ENCODE results near the gene ANAPC5.
A peak's percentile ranks its signal among the peaks of the same experiment; 100 is the strongest.
"Not testable (repeated sequence)": the region's sequence is repeated elsewhere in the genome, so short reads cannot be mapped to it uniquely, and the experiment has no call there.

ANAPC5 gene

DNA sequence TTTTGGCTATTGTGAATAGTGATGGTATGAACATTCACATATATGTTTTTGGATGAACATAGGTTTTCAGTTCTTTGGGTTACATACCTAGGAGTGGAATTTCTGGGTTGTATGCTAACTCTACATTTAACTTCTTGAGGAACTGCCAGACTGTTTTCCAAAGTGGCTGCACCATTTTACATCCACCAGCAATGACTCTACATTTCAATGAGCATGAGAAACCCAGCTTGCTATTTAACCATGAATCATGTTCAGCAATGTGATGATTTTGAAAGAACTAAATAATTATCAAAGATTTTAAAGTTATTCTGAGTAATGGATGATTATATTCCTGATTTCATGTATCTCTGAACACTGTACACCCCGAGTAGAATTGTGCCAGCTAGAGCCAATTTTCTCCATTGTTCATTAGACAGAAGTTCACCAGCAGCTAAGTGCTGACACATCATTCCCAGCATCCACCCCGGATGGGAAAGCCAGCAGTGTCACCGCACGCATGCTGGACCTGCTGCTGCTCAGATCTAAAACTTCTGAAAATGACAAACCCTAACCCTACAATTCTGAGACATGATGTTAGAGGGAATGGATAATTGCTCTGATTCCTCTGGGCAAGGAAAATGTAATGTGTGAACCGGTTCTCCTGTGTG lies 13.3 kb upstream of the ANAPC5 start:
- DNase-seq, result no peak

DNA sequence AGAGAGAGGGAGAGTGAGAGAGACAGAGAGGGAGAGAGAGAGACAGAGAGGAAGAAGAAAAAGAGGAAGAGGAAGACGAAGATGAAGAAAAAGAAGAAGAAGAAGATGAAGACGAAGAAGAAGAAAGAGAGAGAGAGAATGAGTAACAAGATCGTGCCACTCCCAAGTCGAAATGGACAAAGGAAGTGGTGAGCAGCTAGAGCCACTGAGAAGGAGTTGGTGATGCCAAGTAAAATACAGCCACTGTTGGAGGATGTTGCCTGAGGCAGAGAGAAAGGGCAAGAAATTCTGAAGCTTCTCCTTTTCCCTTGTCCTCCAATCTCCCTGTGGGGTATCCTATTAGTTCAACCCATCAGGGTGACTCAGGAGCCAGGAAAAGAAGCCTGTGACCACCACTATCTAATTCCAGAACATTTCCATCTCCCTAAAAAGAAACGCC lies 12.5 kb upstream of the ANAPC5 start:
- DNase-seq, result no peak

DNA sequence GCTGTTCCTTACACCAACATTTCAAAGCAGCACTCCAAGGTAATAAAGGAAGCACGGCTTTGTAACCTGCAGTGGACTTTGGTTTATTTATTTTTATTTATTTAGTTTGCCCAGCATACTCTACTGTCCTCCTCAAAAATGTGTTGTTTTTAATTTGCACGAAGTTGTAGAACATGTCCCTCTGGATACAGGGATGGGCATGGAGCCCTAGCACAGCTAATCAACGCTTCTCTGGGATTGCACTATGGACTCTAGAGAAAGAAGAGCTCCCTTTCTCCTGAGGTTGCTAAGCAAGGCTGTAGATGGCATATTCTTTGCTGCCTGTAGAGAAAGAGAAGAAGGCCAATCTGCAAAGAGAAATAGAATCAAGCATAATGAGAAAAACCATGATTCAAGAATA lies 5.9 kb upstream of the ANAPC5 start:
- DNase-seq, result no peak

DNA sequence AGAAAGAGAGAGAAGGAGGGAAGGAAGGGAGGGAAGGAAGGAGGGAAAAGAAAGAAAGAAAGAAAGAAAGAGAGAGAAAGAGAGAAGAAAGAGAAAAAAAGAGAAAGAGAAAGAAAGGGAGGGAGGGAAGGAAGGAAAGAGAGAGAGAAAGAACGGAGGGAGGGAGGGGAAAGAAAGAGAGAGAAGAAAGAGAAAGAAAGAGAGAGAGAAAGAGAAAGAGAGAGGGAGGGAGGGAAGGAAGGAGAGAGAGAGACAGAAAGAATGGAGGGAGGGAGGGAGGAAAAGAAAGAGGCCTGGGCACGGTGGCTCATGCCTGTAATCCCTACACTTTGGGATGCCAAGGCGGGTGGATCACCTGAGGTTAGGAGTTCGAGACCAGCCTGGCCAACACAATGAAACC lies 5.1 kb upstream of the ANAPC5 start:
- no peak for DNase-seq

DNA sequence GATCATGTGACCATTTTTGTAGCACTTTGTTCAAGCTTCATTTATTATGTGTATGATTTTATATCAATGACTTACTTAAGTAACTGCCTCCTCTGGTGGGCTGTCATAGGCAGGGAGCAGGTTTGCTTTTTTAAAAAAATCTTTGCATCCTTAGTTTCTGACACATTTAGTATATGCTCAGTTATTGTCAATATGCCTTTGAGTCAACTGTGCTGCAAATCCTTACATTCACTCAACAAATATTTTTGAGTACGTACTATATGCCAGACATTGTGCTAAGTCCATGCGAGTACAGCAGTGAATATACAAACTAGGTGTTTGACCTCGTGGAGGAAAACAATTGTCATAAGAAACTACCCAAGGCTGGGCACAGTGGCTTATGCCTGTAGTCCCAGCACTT lies 4.4 kb upstream of the ANAPC5 start:
- DNase-seq, result no peak

DNA sequence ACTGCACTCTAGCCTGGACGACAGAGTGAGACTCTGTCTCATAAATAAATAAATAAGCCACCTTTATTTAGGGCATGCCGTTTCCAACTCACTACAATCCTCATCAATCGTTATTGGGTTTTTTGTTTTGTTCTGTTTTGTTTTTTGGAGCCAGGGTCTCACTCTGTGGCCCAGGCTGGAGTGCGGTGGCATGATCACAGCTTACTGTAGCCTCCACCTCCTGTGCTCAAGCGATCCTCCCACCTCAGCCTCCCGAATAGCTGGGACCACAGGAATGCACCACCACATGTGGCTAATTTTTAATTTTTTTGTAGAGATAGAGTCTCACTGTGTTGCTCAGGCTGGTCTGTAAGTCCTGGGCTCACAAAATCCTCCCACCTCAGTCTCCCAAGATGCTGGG lies 3.6 kb upstream of the ANAPC5 start:
- no peak for DNase-seq

DNA sequence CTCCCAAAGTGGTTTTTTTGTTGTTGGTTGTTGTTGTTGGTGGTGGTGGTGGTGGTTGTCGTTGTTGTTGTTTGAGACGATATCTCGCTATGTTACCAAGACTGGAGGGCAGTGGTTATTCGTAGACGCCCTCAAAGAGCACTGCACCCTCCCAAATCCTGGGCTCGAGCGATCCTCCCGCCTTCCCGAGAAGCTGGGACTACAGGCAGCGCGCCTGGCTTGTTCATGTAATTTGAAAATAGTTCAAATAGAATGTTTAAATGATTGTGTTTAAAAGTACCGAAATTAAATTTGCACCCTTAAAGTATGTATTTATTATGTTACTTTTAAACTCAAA lies 439 bp upstream of the ANAPC5 start:
- DNase-seq, result no peak

DNA sequence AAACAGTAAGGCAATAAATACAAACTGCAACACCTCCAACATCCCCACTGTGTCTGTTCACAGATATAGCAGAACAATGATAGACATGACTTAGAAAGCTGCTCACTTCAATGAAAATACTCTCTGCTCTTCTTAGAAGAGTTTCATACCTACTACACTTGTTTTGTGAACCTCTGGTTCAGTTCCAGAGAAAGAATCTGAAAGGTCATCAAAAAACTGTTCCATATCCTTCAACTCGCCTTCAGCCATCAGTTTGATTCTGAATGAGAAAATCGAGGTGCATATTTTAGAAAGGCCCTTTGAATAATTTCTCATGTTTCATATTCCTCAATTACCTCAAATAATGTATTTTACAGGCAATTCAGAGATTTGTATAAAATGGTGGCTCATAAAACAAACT lies 5.5 kb downstream of the ANAPC5 start:
- DNase-seq, result no peak

DNA sequence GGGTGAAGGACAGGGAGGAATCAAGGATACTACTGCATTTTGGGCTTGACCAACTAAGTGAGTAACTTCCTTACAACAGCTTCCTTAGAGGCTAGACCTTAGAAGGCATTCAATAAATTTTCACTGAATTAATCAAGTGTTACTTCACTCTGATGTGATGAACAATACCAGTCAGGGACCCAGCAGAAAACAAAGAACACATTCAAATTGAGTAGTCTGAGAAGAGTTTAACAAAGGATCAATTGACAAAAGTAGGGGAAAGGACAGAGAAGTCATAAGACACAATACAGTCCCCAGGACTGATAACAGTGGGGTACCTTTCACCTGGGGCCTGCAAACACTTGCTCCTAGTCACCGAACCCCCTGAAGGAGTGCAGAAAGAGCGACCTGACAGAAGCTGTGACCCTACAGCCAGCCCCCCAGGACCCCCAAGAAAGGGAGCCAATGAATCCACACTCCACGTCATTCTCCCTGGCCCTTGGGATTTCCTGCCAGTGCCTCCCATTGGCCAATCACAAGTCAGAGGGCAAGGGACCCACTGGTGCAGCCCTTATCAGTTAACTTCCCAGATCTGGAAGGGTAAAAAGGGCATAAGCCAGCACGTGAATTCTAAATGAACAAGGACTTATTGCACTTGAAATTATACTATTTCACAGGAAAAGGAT lies 6.9 kb downstream of the ANAPC5 start:
- DNase-seq, result no peak

DNA sequence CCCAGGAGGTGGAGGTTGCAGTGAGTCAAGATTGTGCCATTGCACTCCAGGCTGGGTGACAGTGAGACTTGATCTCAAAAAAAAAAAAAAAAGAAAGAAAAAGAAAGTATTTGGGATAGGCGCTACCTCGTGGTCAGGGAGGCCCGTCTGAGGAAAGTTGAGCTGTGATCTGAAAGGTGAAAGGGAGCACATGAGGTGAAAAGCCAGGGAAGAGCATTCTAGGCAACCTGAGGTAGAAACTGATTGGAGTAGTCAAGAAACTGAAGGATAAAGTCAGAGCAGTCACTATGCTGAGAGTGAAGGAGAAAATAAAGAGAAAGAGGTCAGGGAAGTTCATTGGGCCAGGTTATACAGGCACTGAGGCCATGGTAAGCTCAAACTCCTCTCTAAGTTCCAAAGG lies 7.7 kb downstream of the ANAPC5 start:
- no peak for DNase-seq

DNA sequence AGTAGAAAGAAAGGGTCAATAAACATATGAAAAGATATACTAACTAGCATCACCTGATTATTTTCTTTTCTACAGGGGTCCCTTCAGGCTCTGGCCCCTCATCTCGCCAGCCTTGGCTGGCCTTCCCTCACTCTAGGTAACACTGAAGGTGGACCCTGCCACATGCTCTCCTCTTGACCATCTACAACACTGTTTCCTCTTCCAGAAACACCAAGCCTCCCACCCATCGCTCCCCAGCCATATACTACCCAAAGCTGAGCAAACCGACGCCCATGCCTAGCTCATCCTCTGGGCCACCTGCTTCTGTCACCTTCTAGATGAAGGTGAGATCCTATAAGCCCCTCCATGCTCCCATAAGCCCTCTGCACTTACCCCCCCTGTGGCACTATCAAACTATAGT lies 14.8 kb downstream of the ANAPC5 start:
- no peak for DNase-seq

DNA sequence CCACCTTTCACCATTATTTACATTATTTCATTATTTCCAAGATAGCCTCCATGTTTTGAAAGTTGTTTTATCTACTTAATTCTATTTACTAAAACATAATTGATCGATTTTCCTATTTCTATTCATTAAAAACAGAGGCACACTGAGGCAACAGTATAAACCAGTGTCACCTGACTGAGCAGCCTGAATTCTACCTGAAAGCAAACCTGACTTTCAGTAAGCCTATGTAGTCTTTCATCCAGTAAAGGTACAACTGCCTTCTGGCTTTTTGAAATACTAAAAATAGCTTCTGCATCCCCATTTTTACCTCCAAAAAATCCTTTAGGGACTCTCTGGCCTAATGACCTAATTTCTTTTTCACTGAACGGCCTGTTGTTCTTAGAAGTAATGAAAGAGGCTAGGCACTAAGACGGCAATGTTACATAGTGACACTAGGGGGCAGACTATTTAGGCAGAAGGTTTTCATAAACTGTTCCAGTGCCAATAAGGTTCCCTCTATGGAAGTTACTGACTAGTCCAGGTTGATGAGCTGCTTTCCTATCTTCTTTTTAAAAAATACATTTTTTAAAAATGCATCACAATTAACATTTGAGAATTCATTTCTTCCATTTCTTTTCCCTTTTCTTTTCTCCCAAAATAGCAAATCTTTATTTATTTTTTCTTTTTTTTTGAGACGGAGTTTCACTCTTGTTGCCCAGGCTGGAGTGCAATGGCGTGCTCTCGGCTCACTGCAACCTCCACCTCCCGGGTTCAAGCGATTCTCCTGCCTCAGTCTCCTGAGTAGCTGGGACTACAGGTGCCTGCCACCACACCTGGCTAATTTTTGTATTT lies 17.5 kb downstream of the ANAPC5 start:
- DNase-seq, result peak; percentile 79

DNA sequence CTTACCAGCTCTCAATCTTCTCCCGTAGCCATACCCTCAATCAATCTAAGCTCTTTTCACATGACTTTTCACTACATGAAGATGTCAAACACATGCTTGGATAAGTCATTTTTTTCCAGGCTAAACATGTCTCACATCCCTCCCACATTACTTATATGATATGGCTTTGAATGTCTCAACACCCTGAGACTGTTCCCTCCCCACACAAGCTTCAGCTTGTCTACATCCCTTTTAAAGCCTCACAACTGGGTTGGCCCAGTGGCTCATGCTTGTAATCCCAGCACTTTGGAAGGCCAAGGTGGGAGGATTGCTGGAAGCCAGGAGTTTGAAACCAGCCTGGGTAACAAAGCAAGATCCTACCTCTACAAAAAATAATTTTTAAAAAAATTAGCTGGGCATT lies 18.5 kb downstream of the ANAPC5 start:
- no peak for DNase-seq

DNA sequence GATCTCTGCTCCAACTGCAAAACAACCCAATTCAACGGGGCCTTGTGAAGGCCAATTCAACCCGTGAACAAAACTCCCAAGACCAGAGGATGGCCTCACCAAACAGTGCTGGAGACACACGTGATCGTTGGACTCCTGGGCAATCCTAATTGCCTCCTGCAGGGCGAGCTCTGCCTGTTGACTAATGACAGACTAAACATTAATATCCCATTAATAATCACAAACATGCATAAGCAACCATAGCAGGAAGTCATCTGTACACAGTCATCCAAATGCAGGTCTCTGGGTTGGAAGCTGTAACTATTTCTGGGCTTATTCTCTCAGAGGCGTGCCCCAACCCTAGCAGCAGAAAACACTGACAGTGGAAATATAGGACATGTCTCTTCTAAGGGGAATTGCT lies 21.0 kb downstream of the ANAPC5 start:
- no peak for DNase-seq

DNA sequence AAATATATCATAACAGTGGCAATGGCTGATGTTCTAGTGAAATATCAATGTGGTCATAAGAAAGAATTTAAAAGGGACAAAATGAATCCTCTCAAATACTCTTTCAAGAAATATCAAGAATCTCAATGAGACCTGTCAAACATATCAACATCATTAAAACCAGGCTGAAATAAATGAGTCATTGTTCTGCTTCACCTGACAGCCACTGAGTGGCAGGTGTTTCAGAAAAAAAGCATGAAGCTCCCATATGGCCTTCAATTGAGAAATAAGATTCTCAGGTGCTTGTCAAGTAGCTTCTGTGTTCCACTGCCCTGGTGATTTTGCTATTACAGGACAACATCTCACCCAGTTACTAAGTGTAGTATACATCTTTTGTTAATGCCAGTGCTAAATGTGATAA lies 21.5 kb downstream of the ANAPC5 start:
- no peak for DNase-seq

DNA sequence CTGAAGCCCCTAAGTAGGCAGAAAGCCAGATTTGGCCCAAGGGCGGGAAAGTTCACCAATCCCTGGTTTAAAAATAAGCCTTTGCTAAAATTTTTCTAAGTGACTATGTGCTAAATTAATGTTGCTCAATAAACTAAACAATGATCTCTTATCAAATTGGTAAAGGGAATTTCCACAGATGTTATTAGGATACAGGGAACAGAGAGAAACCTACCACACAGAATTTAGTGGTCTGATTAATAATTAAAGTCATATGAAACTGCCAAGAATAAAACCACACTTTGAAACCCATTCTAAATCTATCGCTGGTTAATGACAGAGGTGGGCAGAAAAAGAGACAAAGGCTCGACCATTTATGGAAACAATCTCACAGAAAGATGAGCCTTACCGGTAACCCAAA lies 22.0 kb downstream of the ANAPC5 start:
- DNase-seq, result no peak

DNA sequence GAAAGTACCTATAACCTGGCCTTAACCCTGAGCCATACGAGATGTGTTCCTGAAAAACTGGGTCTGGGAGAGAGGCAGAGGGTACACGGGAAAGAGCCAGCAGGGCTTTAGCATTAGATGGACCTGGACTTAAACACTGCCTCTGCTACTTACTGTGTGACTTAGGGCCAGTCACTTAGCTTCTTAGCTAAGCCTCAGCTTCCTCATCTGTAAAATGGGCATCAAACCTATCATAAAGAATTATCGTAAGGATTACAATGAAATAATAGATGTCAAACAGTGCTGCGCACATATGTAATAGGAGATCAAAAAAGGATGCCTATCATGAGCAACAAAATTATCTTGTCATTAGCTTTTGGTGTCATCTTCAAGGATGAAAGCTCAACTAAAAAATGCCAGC lies 23.6 kb downstream of the ANAPC5 start:
- no peak for DNase-seq

DNA sequence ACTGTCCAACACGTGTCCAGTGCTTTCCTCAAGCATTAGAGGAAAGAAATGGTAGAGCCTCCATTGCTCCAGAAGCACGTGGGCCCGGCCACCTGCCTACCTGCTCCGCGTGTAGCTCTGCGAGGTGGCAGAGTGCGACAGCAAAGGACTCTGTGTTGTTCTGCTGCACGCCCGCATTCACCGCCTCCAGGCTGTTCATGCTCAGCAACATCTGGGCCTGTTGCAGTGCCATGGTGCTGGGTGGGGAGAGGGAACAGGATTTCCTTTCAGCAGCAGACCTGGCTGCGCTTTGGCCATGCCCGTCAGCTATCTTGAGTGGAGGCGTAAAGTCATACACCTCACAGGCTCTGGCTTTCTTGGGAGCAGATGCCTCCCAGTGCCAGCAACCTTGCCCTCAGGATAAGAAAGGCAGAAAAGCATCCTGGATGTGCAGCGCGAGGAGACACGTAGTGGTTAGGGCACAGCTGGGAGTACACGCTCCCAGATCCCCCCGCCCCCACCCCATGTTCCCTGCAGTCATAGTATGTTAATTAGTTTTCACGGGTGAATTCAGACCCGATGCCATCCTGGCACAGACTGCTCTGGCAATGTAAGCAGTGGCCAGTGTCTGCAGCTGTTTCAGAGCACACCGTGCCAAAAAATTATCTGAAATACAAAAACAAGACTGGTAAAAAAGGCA lies 25.1 kb downstream of the ANAPC5 start:
- no peak for DNase-seq

DNA sequence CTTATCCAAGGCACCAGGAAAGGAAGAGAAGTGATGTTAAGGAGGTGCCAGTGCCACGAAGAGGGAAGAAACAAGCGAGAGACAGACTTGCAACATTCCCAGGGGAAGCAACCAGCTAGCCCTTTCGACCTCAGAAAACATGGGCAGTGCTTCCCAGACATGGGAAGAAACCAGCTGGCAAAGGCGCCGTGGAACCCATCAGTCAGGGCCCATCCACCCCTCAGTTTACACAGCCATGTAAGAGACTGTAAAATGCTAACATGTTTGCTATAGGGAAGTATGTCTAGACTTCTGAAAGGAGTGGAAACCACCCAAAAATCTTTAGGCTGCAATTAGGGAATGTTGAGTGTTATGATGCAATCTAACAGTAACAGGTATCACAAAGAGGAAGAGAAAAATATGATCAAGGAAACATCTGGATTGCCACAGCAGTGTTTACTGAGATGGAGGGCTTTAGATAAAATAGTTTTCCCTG lies 26.3 kb downstream of the ANAPC5 start:
- DNase-seq, result peak; percentile 62

DNA sequence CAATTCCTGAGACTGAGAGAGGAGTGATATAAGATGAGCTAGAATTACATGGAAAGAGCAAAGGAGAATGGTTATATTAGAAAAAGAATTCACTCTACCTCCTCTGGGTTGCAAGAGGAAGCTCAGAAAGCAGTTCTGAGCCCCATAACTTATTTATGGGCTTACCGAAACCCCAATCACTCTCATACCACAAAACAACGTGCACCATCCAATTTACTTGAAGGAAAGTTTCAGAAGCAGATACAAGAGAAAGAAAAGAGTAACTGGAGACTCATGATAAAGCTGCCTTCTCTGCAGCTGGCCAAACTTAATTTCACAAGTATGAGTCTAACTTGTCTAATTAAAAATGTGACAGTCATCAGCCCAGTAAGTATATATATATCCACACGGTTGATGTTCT lies 28.3 kb downstream of the ANAPC5 start:
- DNase-seq, result no peak

DNA sequence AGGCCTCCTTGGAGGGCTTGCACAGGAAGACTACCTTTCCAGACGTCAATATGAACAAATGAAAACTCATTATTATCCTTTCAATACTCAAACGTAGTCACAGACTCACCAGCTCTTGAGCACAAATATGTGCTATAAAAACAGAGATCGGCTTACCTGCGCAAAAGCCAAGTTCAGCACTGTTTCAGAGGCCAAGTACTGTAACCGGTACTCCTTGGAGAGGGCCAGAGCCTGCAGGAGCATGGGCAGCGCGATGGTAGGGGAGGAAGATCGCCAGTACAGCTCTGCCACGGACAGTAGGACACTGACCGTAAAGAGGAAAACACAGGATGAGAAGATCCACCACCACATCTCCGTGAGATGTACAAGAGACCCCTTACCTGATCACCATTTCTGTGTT lies 34.1 kb downstream of the ANAPC5 start:
- no peak for DNase-seq

DNA sequence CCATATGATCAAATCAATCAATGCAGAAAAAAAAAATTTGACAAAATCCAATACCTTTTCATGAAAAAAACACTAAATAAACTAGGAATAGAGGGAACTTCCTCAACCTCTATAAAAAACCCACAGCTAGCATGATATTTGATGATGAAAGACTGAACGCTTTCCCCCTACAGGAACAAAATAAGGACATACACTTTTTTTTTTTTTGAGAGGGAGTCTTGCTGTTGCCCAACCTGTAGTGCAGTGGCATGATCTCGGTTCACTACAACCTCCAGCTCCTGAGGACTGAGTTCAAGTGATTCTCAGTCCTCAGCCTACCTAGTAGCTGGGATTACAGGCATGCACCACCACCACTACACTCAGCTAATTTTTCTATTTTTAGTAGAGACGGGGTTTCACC lies 37.8 kb downstream of the ANAPC5 start:
- DNase-seq, result peak; percentile 5

DNA sequence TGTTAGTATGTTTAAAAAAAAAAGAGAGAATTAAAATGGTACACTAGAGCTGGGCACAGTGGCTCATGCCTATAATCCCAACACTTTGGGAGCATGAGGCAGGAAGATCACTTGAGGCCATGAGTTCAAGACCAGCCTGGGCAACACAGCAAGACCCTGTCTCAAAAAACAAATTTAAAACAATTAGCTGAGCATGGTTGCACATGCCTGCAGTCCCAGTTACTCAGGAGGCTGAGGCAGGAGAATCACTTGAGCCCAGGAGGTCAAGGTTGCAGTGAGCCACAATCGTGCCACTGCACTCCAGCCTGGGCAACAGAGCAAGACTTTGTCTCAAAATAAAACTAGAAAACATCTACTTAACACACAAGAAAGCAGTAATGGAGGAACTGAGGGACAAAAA lies 42.0 kb downstream of the ANAPC5 start:
- not testable (repeated sequence) for DNase-seq

DNA sequence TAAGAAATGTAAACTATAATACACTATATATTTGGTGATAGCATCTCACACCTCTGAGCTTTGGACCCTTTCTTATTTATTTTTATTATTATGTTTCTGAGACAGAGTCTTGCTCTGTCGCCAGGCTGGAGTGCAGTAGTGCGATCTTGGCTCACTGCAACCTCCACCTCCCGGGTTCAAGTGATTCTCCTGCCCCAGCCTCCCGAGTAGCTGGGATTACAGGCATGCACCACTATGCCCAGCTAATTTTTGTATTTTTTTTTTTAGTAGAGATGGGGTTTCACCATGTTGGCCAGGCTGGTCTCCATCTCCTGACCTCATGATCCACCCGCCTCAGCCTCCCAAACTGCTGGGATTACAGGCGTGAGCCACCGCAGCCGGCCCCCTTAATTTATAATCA lies 44.8 kb downstream of the ANAPC5 start:
- not testable (repeated sequence) for DNase-seq

Measured in OCI-M1 (cell line).